ENCODE data around the gene TFCP2. TPM values are rescaled to one million over a fixed set of nuclear protein-coding genes. Genes with fewer than 3 reads are reported as not detected.

TFCP2 gene
- total and polyA plus RNA-seq, 8 donors = 6.7 to 56.2 (median 9.2) TPM

DNA sequence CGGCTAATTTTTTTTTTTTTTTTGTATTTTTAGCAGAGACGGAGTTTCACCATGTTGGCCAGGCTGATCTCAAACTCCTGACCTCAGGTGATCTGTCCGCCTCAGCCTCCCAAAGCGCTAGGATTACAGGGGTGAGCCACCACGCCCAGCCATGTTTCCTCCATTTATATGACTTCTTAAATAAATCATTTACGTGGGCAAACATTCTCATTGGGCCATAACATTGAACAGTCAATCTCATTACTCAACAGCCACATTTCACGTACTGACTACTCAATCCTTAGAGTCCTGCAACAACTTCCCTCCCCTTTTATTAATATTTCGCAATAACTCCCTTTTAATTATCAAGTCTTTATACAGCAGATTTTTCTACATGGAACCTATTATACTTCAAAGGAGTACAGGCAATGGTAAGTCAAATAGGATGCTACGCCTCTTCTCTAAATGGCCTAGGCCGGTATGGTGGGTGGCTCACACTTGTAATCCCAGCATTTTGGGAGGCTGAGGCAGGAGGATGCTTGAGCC, 82.2 kb downstream of the TFCP2 start:
- Histone ChIP-seq H3K27ac (no peak overlapping the region), H3K4me1 (no peaks in the 10 kb centered on the region), H3K4me3 (no peak overlapping the region), H3K27me3 (no peaks in the 10 kb centered on the region), H3K9me3 (no peaks in the 10 kb centered on the region), H3K36me3 (peaks cover 19 to 55% (median 50%) of the 10 kb centered on the region in 4 donors)
- intact Hi-C loops (cut with DNase I; ENCODE audit: low total_unique reads) = no loop called here
- TF ChIP-seq POLR2A (IDR thresholded peaks at IDR 0.05) = no peak
- TF ChIP-seq EP300 (IDR thresholded peaks at IDR 0.05) = no peak
- TF ChIP-seq, protein P1, sequence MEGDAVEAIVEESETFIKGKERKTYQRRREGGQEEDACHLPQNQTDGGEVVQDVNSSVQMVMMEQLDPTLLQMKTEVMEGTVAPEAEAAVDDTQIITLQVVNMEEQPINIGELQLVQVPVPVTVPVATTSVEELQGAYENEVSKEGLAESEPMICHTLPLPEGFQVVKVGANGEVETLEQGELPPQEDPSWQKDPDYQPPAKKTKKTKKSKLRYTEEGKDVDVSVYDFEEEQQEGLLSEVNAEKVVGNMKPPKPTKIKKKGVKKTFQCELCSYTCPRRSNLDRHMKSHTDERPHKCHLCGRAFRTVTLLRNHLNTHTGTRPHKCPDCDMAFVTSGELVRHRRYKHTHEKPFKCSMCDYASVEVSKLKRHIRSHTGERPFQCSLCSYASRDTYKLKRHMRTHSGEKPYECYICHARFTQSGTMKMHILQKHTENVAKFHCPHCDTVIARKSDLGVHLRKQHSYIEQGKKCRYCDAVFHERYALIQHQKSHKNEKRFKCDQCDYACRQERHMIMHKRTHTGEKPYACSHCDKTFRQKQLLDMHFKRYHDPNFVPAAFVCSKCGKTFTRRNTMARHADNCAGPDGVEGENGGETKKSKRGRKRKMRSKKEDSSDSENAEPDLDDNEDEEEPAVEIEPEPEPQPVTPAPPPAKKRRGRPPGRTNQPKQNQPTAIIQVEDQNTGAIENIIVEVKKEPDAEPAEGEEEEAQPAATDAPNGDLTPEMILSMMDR (IDR thresholded peaks at IDR 0.05) = no peak
- DNase-seq = no peak
- 92 to 98% (median 96%) methylated on average over 10 of the region's 10 CpGs for WGBS, 5 donors

- 80 to 91% (median 87%) methylated on average over 3 of the region's 3 CpGs for WGBS, 5 donors
- TF ChIP-seq POLR2AphosphoS5 (IDR thresholded peaks at IDR 0.05) = no peak
- no peak for DNase-seq
- no peaks in the 10 kb centered on the region for H3K9me3 ChIP-seq
- peaks cover 0 to 28% (median 22%) of the 10 kb centered on the region in 4 donors for H3K36me3 ChIP-seq
- H3K27me3 ChIP-seq = no peaks in the 10 kb centered on the region
- H3K27ac ChIP-seq = no peak overlapping the region
- H3K4me3 ChIP-seq = no peak overlapping the region
- intact Hi-C loops (cut with DNase I; ENCODE audit: low total_unique reads) = no loop called here
- peaks cover 4 to 6% (median 5%) of the 10 kb centered on the region in 4 donors for H3K4me1 ChIP-seq
These were observed 85.1 kb downstream of the TFCP2 start for GRCh38 chr12:51087818-51088217.

DNA sequence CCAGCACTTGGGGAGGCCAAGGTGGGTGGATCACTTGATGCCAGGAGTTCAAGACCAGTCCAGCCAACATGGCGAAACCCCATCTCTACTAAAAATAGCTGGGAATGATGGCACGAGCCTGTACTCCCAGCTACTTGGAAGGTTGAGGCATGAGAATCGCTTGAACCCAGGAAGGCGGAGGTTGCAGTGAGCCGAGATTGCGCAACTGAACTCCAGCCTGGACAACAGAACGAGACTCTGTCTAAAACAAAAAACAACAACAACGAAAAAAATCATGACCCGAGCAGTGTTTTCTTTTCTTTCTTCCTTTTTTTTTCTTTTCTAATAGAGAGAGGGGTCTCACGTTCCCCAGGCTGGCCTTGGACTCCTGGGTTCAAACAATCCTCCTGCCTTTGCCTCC, 86.0 kb downstream of the TFCP2 start:
- H3K4me1 ChIP-seq = peaks cover 10 to 14% (median 13%) of the 10 kb centered on the region in 4 donors
- no peak overlapping the region for H3K27ac ChIP-seq
- WGBS, 5 donors = 89 to 95% (median 93%) methylated on average over 10 of the region's 10 CpGs
- H3K36me3 ChIP-seq = peaks cover 0 to 20% (median 13%) of the 10 kb centered on the region in 4 donors
- H3K9me3 ChIP-seq = no peaks in the 10 kb centered on the region
- intact Hi-C loops (cut with DNase I; ENCODE audit: low total_unique reads) = no loop called here
- TF ChIP-seq EP300 (IDR thresholded peaks at IDR 0.05) (no peak), POLR2AphosphoS5 (IDR thresholded peaks at IDR 0.05) (no peak), POLR2A (IDR thresholded peaks at IDR 0.05) (no peak)
- TF ChIP-seq, protein P1 (IDR thresholded peaks at IDR 0.05) = no peak
- no peak for DNase-seq
- no peaks in the 10 kb centered on the region for H3K27me3 ChIP-seq
- no peak overlapping the region for H3K4me3 ChIP-seq

DNA sequence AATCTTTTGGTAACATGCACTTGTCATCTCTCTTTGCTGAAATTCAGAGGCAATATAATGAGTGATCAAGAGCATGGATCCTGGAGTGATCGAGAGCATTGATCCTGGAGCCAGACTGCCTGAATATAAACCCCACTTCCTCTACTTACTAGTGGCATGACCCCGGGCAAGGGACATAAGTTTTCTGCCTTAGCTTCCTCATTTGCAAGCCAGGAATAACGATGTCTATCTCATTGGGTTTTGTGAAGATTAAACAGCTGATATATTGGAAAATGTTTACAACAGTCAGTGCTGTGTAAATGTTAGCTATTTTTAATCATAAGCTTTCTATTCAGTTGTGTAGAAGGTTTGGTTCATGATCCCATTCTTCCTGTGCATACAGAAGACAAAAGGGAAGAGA, 87.2 kb downstream of the TFCP2 start:
- intact Hi-C loops (cut with DNase I; ENCODE audit: low total_unique reads) = no loop called here
- no peaks in the 10 kb centered on the region for H3K27me3 ChIP-seq
- H3K36me3 ChIP-seq = peaks cover 0 to 9% (median 6%) of the 10 kb centered on the region in 4 donors
- DNase-seq = no peak
- H3K4me1 ChIP-seq = peaks cover 12 to 24% (median 19%) of the 10 kb centered on the region in 4 donors
- 39 to 52% (median 48%) methylated on average over 3 of the region's 3 CpGs for WGBS, 5 donors
- TF ChIP-seq POLR2AphosphoS5 (IDR thresholded peaks at IDR 0.05) (no peak), EP300 (IDR thresholded peaks at IDR 0.05) (no peak), POLR2A (IDR thresholded peaks at IDR 0.05) (no peak)
- TF ChIP-seq, protein P1 (IDR thresholded peaks at IDR 0.05) = no peak
- H3K9me3 ChIP-seq = no peaks in the 10 kb centered on the region
- H3K4me3 ChIP-seq = no peak overlapping the region
- peak overlapping the region in 1 of 5 donors; percentile 11 for H3K27ac ChIP-seq

- Histone ChIP-seq H3K4me1 (peaks cover 12 to 26% (median 21%) of the 10 kb centered on the region in 4 donors), H3K9me3 (no peaks in the 10 kb centered on the region), H3K4me3 (peak within 1 kb of the TSS; percentile 72 to 90 (median 82)), H3K36me3 (no peaks in the 10 kb centered on the region), H3K27me3 (no peaks in the 10 kb centered on the region), H3K27ac (peak within 1 kb of the TSS; percentile 84 to 95 (median 91))
- 0 to 1% (median 0%) methylated on average over 52 to 74 of the region's 74 CpGs for WGBS, 5 donors
- TF ChIP-seq POLR2AphosphoS5 (IDR thresholded peaks at IDR 0.05) = peak; percentile 99
- TF ChIP-seq, protein P1 (IDR thresholded peaks at IDR 0.05) = no peak
- no peak for TF ChIP-seq EP300 (IDR thresholded peaks at IDR 0.05)
- peak in 2 of 4 donors; percentile 91 to 92 for TF ChIP-seq POLR2A (IDR thresholded peaks at IDR 0.05)
- peak; percentile 97 to 99 for DNase-seq
- intact Hi-C loops (cut with DNase I; ENCODE audit: low total_unique reads) = no loop called here
These were observed 89.7 kb downstream of the TFCP2 start, which contains the start of gene CSRNP2 for GRCh38 chr12:51083126-51083833. CSRNP2 (minus strand) TSS chr12:51083596; CDS start chr12:51076561, 7,035 bp downstream.
